ENCODE data around the gene NDST1.
A peak's percentile ranks its signal among the peaks of the same experiment; 100 is the strongest.

DNA sequence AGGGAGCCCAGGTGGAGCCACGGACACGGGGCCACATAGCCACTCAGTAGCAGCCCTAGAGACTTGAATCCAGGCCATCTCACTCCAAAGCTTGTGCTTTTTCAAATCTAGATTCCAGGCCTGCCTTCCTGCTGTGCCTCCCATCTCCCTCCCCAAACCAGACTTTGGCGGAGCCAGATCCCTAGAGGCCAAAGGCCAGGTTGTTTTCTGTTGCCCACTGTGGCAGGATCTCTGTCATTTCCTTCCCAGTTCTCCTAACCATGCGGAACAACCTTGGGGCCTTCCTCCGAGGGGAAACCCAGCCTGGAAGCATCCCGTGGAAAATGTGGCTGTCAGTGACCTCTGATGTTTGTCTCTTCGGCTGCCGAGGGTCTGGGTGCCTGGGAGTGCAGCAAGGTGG is 42.0 kb upstream of the NDST1 start:
- TF ChIP-seq, protein P1, sequence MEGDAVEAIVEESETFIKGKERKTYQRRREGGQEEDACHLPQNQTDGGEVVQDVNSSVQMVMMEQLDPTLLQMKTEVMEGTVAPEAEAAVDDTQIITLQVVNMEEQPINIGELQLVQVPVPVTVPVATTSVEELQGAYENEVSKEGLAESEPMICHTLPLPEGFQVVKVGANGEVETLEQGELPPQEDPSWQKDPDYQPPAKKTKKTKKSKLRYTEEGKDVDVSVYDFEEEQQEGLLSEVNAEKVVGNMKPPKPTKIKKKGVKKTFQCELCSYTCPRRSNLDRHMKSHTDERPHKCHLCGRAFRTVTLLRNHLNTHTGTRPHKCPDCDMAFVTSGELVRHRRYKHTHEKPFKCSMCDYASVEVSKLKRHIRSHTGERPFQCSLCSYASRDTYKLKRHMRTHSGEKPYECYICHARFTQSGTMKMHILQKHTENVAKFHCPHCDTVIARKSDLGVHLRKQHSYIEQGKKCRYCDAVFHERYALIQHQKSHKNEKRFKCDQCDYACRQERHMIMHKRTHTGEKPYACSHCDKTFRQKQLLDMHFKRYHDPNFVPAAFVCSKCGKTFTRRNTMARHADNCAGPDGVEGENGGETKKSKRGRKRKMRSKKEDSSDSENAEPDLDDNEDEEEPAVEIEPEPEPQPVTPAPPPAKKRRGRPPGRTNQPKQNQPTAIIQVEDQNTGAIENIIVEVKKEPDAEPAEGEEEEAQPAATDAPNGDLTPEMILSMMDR (IDR thresholded peaks at IDR 0.05), result peak in 1 of 6 experiments; percentile 30
- no peak for TF ChIP-seq POLR2A (IDR thresholded peaks at IDR 0.05)
